Activated CD8-positive, alpha-beta memory T cell treated with anti-CD3 and anti-CD28 coated beads for 48 hours (primary cell): Measurements from ENCODE around the gene TSPAN18.

Experiments used
- DNase-seq, 3 experiments: peaks; one replicate each; pipeline ENCODE4 v3.0.0-alpha.2; 2020; ENCODE audit warnings: low read depth in 2 of 3, low spot score in 2 of 3

Gene TSPAN18

DNA sequence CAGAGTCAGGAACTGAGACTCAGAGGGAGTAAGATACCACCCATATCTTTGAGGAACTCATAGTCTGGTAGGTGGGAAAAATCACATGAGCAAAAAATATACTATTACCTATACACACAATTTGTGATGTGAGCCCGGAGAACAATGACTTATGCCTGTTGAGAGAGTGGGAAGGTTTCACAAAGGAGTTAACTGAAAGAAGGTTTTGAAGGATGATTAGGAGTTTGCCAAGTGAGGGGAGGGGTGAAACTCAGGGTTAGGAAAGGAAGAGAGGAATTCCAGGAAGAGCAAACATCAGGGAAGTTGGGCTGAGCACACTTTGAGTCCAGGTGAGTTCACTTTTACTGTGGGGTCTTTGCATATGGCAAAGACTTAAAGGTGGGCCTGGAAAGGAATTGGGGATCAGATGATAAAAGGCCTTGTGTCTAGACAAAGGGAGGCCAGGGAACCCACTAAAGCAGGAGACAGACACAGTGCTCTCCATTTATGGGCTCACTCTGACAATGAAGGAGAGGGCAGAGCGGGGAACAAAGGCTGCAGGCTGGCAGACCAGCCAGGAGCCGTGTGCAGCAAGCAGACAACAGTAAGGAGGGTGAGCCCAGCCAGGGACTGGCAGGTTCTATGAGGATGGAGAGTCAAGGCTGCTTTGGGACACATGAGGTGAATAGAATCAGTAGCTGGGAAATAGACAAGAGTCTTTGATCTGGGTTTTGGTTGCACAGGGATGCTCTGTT, 33.1 kb downstream of the TSPAN18 start:
- no peak for DNase-seq

DNA sequence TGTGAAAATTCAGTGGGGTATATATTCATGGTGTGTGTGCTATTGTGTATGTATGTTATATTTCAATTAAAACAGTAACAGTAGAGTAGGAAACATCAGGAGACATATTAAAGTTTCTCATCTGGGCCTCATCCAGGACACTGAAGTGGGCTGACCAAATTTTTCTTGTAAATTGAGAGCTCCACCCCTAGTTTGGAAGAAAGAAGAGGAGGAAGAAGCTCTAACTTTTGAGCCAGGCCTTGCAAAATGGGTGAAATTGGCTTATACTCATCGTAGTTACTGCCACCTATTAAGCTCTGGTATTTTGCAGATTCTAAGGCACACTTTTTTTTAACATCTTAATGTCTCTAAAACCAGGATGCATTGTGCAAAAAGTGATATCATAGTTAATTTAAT, 33.7 kb downstream of the TSPAN18 start:
- DNase-seq, result no peak

DNA sequence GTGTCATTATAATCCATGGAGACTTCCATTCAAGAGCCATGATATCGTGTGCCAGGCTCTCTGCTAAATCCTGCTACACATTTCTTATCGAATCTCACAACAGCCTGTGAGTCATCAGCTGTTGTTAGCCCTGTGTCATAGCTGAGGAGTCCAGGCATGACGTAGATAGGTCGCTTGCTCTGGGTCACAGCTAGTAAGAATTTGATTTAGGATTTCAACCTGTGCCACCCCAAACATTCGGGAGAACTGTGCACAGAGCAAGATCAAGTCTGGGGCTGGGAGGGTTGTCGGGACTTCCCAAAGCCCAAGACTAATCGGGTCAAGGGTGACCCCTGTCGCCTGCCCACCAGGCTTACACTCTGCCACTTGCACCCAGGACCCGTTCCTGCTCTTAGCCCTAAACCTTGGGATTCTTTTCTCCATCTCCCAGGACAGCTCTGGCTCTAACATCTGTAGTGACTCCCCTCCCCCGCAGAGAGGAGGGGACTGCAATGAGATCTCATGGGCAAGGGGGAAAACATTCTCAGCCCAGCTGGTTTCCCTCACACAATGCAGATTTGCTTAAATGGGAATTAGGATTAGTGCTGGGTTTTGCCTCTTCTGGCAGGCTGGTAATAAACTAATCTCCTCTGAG, 34.3 kb downstream of the TSPAN18 start:
- no peak for DNase-seq

DNA sequence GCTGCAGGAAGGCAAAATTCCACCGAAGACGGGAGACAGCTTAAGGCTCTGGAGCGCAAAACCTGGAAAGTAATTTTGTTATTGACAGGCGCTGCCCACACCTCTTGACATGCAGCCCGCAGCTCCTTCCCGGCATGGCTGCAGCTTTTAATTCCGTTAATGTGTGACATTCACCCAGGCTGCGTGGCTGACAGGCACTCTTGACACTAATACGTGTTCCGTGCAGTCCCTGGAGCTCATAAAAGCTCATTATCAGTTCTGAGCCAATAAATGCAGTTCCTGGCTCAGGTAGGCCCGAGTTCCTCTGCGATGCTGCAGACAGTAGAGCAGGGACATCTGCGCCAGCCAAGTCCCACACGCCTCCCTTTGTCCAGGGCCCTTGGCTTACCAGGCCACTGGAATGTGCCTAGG, 34.8 kb downstream of the TSPAN18 start:
- DNase-seq, result no peak

DNA sequence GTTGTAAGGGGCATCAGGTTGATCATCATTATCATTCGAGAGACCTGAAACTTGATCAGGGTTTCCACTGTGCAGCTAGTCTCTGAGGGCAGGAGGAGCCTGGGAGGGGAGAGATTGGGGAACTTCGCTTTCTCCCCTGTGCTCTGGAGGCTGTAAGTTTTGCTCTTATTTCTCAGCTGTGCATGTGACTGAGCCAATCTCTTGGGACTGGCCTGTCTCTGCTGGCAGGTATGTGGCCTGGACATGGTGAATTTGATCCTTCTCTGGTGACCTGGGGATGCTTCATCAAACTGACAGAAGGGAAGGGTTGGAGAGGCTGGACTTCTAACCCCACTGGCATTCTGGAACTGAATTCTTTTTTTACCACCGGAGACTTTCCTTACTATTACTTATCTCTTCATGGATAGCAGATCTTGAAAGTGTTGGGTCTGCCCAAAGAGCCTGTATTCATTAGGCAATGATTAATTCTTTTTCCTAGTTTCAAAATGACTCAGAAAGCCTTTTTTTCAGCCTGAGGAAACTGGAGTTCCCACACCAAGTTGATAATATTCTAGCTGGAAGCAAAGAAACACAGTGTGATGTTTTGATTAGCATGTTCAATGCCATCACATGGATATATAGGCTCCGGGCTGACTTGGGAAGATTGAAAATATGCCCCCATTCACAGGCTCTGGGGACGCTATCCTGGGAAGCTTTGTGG, 36.5 kb downstream of the TSPAN18 start:
- DNase-seq, result no peak

DNA sequence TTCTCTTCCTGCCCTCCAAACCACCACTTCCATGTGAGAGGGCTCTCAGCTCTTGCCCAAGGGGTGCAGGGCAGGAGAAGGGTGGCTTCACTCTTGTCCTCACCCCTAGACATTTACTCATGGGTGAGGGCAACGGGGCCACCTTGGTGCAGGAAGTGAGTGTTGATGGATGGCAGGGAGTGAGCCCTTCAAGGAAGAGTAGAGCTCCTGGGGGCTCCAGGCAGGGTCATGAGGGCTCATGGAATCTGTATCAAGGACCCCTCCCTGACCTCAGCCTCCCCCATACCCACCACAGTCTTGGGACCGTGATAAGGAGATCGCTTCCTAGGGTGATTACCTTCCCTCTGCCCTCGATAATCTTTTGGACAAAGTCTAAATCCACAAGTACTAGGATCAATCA, 37.8 kb downstream of the TSPAN18 start:
- DNase-seq, result no peak

DNA sequence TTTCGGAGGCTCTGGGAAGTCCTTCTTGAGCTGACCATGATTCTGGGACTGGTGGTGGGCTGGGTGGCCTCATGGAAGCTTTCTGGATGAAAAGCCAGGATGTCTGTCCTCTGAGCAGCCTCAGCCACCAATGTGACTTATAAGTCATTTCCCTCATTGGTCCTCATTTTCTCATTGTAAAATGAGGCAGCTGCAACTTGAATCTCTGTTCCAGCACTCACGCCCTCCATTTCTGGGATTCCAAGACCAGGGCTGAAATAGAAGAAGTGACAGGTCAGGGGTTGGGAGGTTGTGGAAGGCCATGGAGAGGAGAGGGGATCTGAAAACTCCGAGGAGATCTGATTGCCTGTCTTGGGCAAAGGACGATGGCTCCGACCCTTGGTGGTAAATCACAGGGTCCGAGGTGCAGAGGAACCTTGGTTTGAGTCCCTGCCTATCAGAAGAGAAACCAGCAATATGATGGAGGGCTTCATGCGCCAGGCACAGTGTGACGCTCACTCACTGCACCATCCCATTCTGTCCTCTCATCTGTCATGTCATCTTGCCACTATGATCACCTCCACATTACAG, 38.3 kb downstream of the TSPAN18 start:
- DNase-seq, result no peak

DNA sequence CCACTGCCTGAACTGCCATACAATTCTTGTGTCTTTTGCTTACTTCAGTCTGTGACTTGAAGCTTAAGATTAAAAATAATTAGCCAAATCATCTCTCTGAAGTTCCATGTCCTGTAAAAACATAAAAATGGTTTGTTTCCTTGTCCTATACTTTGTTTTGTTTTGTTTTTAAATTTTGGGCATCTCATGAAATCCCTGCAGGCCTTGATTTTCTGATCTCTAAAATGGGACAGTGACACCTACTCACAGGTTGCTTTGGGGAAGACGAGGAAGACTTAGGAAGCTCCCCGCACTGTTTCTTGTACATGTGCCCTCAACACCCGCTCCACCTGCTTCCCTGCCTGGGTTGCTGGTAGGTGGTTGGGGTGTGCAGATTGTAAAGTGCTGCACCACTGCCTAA, 38.9 kb downstream of the TSPAN18 start:
- DNase-seq, result no peak

DNA sequence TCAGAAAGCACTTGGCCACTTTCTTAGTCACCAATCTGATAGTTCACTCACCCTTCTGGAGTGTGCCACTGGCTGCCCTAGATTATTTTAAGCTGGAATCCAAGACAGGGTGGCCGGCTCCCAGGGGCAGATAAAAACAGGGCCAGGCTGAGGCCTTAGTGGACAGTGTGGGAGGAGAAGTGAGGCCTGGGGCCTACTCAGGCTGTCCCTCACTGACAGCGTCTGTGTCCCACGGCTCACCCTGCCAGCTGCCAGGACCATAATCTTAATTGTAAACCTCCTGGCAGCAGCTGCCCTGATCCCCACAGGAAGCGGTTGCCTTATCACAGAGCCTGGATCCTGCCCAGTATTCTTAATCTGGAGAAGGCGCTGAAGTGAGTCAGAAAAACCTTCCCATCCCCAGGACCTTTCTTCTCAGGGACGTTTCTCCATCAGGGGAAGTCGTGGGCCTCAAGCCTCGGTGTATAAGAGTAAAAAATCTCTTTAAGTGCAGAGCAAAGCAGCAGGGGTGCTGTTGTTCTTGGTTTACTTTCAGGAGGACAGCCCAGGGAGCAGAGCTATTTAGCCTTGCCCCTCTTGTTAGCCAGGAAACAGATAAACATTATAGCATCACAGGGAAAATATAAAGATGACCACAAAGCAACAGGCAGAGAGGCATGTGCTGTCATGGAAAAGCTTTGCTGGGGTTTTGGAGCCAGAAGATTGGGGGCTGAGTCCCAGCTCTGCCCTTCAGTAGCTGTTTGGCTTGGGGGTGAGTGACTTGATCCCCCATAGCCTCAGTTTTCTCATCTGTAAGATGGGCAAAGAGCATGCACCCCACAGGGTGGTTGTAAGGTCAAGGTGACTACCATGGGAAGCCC, 39.6 kb downstream of the TSPAN18 start:
- no peak for DNase-seq

DNA sequence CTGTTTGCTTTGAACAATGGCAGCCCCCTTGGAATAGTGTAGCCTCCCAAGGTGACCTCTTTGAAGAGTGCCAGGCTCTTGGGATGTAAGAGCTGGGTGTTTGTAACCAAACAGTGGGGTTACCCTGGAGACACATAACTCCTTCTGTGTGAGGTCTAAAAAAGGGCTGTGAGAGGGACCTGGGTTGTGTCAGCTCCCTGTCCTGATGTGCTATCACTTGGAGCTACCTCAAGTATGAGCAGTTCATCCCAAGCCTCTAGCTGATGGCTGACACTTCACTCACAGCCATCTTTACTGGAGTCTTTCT, 40.2 kb downstream of the TSPAN18 start:
- DNase-seq, result no peak

DNA sequence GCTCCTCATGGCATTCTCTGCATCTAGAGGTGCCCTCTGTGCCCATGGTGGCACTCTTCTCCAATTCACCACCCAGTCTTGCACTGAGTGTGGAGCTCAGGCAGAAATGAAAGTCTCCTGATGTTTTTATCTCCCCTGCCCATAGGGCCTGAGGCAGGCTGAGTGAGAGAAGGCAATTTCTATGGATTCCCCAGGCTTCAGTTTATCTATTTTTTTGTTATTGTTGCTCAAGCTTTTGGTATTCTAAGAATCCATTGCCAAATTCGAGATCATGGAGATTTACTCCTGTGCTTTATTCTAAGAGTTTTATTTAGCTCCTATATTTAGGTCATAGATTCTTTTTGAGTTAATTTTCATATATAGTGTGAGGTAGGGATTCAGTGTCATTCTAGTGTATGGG, 40.7 kb downstream of the TSPAN18 start:
- DNase-seq, result no peak

DNA sequence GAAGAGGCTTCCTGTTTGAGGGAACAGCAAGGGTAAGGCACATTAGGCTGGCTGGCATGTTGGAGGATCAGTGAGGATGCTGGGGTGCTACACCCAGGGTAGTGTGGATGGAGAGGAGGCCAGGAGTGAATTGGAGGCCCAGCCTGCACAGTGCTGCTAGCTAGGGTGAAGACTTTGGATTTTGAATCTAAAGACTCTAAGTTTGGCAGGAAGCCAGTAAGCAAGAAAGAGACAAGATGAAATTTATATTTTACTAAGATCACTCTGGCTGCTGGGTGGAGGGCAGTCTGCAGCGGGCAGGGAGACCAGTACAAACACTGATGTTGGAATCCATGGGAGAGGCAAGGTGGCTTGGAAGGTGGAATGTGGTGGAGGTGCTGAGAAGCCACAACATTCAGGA, 43.6 kb downstream of the TSPAN18 start:
- no peak for DNase-seq

DNA sequence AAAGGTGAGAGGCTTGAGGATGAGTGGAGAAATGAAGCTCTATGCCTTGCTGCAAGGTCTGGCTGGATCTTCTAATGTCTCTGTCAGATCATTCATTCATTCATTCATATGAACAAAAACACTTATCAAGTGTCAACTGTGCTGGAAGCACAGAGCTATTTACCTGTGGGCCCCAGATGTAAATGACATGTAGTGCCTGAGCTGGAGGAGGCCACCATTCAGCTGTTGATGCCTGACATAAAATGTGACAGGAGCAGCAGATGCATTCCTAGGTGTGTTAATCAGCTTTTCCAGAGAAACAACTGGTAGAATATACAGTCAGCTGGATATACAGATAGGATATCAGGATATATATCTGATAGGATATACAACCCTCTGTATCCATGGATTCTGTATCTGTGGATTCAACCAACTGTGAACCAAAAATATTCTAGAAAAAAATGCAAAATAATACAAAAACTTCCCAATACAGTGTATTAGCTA, 44.5 kb downstream of the TSPAN18 start:
- DNase-seq, result no peak

DNA sequence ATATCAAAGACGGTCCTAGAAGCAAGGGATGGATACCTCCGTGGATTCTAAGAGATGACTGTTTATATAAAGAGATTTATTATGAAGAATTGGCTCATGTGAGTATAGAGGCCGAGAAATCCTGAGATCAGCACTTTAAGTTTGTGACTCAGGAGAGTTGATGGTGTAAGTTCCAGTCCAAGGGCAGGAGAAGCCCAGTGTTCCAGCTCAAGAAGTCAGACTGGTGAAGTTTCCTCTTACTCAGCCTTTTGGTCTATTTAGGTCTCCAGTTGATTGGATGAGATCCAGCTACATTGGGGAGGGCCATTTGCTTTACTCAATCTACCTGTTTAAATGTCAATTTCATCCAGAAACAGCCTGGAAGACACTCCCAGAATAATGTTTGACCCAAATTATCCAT, 45.1 kb downstream of the TSPAN18 start:
- DNase-seq, result no peak

DNA sequence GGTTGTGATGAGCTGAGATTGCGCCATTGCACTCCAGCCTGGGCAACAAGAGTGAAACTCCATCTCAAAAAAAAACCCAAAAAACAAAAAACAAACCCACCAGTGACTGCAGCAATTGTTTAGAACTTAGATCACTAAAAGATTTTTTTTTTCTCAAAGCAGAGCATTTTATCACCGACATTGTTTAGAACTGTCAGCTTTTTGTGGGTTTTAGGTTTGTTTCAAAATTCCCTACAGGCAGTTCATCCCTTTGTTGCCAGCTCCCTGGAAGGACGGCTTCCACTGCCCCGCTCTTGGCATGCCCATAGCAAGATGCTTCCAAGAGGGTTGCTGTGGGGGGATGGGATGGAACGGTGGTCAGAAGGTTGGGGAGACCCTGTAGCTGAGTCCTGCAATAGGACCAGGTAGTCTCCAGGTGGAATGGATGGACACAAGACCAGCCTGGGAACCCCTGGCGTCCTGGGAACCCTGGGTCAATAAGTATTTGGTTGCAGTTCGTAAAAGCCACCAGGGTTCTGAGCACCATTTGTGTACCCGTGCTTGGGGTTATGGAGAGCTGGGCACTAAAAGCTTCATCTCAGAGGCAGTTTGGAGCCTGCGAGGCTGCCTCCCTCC, 46.7 kb downstream of the TSPAN18 start:
- DNase-seq, result no peak

DNA sequence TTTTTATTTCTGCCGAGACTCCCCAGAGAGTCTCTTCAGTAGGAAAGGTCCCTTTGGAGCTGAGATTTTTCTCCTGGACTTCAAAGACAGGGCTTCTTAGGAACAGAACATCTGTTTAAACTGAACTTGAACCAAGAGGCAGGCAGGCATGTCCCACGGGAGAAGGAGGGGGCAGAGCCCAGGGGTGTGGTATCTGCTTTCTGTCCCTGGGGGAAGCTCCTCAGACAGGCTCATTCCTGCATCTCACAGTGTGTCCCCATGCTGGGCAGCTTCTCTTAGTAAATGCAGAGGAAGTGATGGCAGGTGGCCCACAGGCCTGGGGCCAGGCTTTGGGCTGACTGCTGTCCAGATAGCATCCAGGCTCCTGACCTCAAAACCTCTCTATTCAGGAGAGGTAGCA, 47.3 kb downstream of the TSPAN18 start:
- no peak for DNase-seq

DNA sequence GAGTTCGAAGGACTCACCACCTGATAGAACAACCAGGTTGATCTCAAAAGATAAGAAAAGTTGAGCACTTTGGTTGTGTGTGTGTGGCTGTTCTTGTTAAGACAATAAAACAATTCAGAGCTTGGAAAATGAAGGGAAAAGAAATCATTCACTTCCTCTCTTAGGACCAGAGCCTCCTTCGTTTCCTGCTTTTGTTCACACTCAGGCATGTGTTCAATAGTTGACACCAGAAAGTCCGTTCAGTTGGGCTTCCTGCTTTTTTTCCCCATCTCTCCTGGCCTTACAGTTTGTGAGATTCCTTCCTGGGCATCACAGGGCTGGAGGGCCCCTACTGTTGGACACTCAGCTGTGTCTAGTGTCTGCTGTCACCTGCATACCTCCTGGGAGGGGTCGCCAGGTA, 48.0 kb downstream of the TSPAN18 start:
- no peak for DNase-seq

DNA sequence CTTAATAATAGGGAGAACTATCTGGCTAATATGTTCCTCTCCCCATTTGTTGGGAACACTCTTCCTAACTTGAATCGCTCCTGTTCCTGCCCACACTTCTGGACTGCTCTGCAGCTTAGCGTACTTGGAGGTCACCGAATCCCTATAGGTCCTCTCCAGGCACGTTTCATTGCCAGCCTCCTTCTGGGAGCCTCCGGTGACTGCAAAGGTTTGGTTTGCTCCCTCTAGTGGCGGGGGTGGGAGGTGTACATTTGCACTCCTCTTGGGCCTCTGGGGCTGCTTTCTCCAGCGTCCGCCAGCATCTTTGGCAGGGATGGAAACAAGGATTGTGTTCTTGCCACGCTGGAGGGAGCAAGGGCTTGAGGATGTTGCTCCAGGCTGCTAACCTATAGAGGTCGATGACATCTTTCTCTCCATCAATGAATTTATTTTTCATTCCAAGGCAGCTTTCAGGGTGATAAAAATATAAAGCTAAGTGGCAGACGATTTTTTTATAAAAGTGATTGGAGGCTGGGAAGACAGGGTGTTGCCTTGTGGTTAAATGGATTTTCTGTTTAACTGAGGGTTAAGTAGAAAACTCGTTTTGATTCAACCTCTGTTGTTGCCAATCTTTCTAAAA, 48.7 kb downstream of the TSPAN18 start:
- peak; percentile 11 to 44 (median 37) for DNase-seq

DNA sequence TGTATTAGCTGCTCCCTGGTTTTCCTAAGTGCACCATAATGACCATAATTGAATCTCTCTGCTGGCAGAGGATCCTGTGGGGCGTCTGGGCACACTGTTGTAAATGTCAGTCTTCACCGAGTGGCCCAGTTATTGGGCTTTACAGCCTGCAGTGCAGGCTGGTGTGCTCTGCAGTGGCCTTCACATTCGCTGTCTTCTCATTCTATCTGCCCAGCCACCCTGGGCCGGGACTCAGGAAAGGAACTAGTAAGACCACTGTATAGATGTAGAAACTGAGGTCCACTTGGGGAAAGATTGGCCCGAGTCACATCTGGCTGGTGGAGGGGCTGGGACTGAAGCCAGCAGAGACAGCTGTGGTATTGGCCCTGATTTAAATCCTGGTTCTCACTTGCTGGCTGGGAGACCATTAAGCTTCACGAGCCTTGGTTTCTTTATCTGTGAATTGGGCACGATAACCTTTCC, 49.3 kb downstream of the TSPAN18 start:
- DNase-seq, result no peak

DNA sequence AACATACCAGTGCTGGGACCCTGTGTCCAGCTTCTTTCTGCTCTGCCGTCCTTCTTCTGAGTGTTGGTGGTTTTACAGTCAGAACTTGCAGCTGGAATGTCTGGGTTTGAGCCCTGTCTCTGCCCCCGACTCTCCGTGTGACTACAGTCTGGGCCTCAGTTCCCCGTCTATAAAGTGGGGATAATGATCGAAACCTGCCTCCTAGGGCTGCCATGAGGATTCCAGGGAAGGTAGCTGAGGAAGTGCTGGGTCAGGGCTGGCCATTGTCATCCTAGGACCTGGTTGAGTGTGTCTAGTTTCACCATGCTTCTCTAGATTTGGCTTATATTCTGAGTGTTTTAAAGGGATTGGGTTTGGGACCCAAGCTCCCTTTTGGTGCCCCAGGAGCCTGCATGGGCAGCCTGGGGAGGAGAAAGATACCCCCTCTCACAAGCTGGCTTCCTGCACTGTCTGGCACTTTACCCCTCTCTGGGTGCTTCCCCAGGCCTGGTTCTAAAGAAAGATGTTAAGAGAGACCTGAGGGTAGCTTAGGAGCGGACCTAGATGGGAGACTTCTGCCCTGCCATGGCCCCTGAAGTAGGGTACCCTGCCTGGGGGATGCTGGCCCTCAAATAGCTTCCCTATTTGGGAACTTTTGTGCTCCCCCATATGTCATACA, 49.9 kb downstream of the TSPAN18 start:
- no peak for DNase-seq
